Lung microvascular endothelial cell (primary cell): ENCODE measurements around the gene TRIM17. TPM values are rescaled to one million over a fixed set of nuclear protein-coding genes. Genes with fewer than 3 reads are reported as not detected.

ENCODE experiments used
- DNase-seq, 2 donors: peaks; one replicate each; pipeline versions ENCODE4 v3.0.0 to v3.0.0-alpha.2; 2010; ENCODE audit warnings: low read depth in 2 of 2
- total RNA-seq: library from RNA; depleted of rRNA; stranded (reverse); fragments of >200 nt; gene quantifications from 2 replicates; pipeline ENCODE4 v1.2.1, GENCODE V29; 2014

TRIM17 gene
- total RNA-seq, 1 donor from 2014 or later, result not detected

GRCh38 chr1:228401782-228402640 is 14.7 kb downstream of the TRIM17 start:
- DNase-seq, result no peak

DNA sequence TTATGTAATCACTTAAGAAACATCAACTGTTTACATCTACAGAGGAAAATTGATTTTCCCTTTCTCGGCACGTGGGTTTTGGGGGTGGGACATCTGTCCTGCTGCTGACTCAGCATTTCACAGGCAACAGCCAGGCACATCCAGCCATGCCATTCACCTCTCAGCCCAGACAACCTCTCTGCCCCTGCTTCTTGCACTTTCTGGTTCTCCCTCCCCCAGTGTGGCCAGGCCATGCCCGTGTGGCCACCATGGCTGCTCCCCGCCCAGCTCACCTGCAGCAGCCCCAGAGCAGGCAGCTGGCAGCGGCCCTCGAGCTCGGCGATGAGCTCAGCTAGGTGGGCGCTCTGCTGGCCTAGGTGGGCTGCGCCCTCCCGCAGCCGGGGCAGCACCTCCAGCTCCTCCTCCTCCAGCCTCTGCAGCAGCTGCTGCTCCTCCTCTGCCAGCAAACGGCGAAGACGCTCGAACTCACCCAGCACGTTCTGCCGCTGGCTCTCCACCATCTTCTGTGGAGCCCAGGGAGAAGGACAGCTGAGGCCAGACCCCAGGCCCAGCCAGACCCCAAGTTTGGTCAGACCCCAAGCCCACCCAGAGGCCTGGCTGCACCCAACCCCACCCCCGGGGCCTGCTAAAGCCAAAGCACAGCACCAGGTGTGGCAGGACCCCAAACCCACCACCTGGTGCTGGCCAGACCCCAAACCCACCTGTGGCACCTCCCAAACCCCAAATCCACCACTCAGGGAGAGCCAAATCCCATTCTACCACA is 15.8 kb downstream of the TRIM17 start:
- DNase-seq, result no peak

DNA sequence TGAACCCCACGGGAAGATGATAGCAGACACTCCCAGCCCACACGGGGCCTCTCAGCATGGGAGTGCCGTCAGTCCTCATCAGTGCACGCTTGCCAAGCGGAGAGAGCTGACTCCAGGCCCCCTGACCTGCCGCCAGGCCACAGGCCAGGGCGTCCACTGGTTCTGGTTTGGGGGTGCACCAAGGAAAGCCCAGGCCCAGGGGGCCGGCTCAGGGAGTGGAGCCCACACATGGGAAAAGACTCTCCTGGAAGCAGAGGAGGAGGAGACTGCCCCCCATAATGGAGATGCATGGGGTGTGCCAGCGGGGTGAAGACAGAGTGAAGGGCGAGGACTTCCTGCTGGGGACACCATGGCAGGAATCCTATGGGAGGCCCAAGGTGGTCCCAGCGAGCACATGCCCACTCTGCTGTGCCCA is 16.4 kb downstream of the TRIM17 start:
- no peak for DNase-seq

DNA sequence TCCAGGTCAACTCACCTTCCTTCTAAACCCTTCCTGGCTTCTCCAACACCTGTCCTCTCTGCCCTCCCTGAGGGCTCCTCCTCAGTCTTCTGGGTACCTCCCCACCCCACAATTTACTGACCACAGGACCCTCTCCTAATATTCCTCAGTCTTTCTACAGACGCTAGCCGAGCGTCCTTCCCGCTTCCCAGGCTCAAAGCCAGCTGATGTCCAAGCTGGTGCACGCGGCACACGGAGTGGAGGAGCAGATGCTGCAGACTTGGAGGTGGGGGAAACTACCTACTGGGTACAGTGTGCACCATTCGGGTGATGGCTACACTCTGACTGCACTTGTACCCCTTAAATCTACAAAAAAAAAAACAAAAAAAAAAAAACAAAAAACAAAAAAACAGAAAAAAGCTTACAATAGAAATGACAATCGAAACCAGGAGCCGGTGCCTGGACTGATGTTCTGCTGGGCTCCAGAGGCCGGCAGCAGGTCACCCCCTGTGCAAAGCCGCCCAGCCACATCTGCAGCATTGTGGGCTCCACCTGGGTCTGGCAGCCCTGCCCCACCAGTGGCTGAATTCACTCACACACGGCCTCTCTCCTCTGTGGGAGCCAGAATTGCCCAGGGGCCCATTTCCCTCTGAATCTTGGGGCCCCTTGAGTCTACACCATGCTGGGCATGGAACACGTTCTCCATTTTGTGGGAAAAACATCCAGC is 17.0 kb downstream of the TRIM17 start:
- no peak for DNase-seq

DNA sequence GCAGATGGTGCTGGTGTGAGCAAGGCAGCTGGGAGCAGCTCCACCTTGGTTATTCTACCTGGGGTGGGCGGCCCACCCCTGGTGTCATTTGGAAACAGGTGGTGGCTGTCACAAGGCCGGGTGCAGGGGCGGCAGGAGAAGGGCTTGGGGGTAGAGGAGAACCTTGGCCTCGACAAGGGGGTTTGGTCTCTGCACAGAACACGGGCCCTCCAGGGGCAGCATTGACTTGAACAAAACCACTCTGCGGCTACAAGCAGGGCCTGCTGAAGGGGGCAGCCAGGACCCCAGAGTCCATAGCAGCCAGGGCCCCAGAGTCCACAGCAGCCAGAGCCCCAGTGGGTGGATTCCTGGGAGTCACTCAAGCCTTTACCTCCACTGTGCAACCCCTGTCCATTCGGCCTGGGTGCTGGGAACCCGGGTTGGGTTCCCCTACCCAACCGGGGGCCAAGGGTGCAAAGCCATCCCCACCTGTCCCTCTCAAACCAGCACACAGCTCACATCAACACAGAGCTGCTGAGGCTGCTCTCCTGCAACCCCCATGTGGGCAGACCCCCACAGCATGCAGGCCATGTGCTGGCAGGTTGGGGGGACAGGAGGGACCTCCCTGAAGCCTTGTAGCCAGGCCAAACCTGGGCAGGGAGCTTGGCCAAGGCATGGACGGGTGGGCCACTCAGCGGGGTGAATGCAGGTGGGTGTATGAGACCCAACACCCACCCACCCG is 17.8 kb downstream of the TRIM17 start:
- no peak for DNase-seq

GRCh38 chr1:228397966-228398365 is 18.7 kb downstream of the TRIM17 start:
- no peak for DNase-seq

- DNase-seq, result no peak
Measured at GRCh38 chr1:228396770-228397662, 19.6 kb downstream of the TRIM17 start.

DNA sequence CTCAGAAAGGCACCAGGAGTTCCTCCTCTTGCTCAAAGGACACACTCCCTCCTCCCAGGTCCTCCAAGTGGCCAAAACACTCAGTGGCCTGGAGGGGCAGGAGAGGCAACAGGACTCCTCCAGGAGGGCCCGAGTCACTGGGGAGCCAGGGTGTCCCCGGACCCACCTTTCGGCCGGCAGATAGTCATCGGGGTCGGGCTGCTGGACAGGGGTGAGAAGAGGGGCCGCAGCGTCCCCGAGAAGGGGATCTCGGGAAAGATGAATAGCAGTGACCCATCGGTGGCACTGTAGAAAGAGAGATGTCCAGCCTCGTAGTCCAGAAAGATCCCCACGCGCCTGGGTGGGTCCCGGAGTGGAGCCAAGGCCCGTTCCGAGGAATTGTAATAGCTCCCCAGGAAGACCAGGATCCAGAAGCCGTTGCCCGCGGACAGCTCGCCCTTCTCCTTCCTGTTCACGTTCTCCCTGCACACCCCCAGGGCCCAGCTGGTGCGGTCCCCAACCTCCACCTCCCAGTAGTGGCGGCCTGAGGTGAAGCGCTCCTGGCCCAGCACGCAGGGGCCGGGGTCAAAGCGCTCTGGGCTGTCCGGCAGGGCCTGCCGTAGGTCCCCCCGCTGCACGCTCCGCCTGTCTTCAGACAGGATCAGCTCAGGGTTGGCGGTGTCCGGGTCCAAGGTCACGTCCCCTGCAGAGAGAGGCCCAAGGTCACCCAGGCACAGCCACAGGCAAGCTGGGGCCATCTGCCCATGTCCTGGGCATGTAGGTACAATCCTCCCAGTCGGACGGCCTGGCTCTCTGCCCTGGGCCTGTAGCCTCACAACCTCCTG is 21.9 kb downstream of the TRIM17 start:
- DNase-seq, result no peak

GRCh38 chr1:228393811-228394570 is 22.7 kb downstream of the TRIM17 start:
- no peak for DNase-seq

GRCh38 chr1:228393268-228393701 is 23.4 kb downstream of the TRIM17 start:
- DNase-seq, result peak; percentile 76 to 80

GRCh38 chr1:228392111-228392936 is 24.3 kb downstream of the TRIM17 start:
- no peak for DNase-seq

DNA sequence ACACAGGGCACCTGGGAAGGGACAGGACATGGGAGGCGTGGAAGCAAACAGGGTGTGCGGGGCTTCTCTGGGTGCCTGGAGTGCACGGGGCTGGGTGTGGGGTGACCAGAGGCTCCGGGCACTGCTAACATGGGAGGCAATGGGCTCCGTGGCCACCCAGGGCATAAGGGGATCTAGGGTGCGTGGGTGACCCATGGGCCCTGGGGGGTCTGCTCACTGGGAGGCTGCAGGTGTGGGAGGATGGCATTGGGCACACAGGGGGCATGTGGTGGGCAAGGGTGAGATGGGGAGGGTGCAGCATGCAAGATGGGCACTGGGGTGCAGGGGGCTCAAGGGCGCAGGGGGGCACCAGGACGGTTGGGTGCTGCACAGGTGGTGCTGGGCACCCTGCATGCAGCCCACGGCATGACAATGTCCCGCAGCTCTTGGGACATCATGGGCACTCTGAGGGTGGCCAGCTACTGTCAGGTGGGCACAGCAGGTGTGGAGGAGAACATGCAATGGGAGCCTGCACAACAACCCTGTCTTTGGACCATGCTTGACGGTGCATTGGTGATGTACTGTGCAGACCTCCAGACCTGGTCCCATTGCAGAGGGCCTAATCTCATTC is 25.1 kb downstream of the TRIM17 start:
- no peak for DNase-seq

- DNase-seq, result no peak
Measured at GRCh38 chr1:228390649-228391048, 26.0 kb downstream of the TRIM17 start.

DNA sequence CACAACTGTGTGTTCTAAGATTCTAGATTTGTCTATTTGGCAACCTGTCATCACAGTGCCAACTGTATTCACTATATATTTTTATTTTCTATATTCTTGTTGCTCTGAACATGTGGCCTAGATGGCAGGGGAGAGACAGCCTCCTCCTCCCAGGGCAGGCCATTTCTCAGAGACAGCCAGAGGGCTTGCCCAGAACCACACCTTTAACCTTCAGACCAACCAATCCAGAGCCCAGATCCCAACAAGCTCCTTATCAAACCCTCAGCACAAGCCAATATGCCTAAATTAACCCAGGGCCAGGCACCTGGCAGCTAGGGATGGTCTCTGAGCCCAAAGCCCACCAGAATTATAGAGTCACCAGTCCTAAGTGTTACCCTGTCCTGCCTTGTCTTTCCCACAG is 29.3 kb downstream of the TRIM17 start:
- no peak for DNase-seq

DNA sequence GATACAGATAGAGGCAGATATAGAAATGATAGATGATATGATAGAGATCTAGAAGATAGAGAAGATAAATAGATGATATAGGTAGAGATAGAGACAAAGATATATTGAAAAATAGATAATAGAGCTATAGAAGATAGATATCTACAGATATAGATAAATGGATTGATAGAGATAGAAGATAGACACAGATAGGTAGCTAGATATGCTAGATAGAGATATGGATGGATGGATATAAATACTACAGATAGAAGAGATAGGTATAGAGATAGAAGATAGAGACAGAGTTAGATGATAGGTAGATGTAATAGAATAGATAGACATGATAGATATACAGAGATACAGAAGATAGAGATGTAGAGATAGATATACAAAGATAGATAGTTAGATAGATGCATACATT is 31.4 kb downstream of the TRIM17 start:
- no peak for DNase-seq

GRCh38 chr1:228383773-228384172 is 32.9 kb downstream of the TRIM17 start:
- no peak for DNase-seq

DNA sequence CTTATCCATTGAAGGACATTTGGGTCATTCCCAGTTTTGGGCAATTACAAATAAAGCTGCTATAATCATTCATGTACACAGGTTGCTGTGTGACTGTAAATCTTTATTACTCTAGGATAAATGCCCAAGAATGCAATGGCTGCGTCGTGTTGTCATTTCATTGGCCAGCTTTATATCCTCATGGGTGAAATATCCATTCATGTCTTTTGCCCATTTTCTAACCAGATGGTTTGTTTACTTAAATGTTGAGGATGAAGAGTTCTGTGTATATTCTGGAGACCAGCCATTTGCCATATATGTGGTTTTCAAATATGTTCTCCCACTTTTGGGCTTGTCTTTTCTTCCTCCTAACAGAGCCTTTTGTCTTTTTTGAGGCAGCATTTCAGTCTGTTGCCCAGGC is 35.3 kb downstream of the TRIM17 start:
- no peak for DNase-seq
